Karpas-422 (cell line): Measurements from ENCODE around the gene IFIT3. TPM values are rescaled to one million over a fixed set of nuclear protein-coding genes. Genes with fewer than 3 reads are reported as not detected.
"Not testable (repeated sequence)": the region's sequence is repeated elsewhere in the genome, so short reads cannot be mapped to it uniquely, and the experiment has no call there.

ENCODE experiments used
- DNase-seq: peaks from one replicate; pipeline ENCODE4 v3.0.0-alpha.2; 2015
- H2AFZ ChIP-seq: fragments of 200-600 bp; sonication (generic); 2 replicates; pipeline ENCODE4 v1.6.1; 2014; ENCODE audit warnings: antibody characterized with exemption, low read length, mixed read lengths
- H3K27ac ChIP-seq: fragments of 200-600 bp; sonication (generic); 2 replicates; pipeline ENCODE4 v1.5.1; 2014; ENCODE audit warnings: mild to moderate bottlenecking, low read length, moderate library complexity
- H3K27me3 ChIP-seq: fragments of 200-600 bp; sonication (generic); 2 replicates; pipeline ENCODE4 v1.6.1; 2014; ENCODE audit warnings: low read length, mixed read lengths
- H3K36me3 ChIP-seq: fragments of 200-600 bp; sonication (generic); 2 replicates; pipeline ENCODE4 v1.6.1; 2014; ENCODE audit warnings: low read length, mixed read lengths; ENCODE audit not compliant: insufficient read depth
- H3K4me1 ChIP-seq: fragments of 200-600 bp; sonication (generic); 2 replicates; pipeline ENCODE4 v1.6.1; 2014; ENCODE audit warnings: mild to moderate bottlenecking, low read length, mixed read lengths
- H3K4me2 ChIP-seq: fragments of 200-600 bp; sonication (generic); 2 replicates; pipeline ENCODE4 v1.6.1; 2014; ENCODE audit warnings: low read length, low read depth, mild to moderate bottlenecking; ENCODE audit not compliant: poor library complexity, severe bottlenecking
- H3K4me3 ChIP-seq: fragments of 200-600 bp; sonication (generic); 2 replicates; pipeline ENCODE4 v1.5.1; 2014; ENCODE audit warnings: mild to moderate bottlenecking, antibody characterized with exemption, low read length, mixed read lengths
- H3K79me2 ChIP-seq: fragments of 200-600 bp; sonication (generic); 2 replicates; pipeline ENCODE4 v1.6.1; 2014; ENCODE audit warnings: mild to moderate bottlenecking, low read length, mixed read lengths
- H3K9ac ChIP-seq: fragments of 200-600 bp; sonication (generic); 2 replicates; pipeline ENCODE4 v1.6.0; 2014; ENCODE audit warnings: low read length
- H3K9me2 ChIP-seq: fragments of 200-600 bp; sonication (generic), shearing (Covaris generic); replicated peaks from 2 replicates; pipeline ENCODE4 v1.6.0; 2014; ENCODE audit warnings: mild to moderate bottlenecking, low read length, moderate library complexity; ENCODE audit not compliant: insufficient read depth
- H3K9me3 ChIP-seq: fragments of 300-700, 200-600 bp; sonication (generic); 2 replicates; pipeline ENCODE4 v1.6.1; 2014; ENCODE audit warnings: low read length, mixed read lengths
- H4K20me1 ChIP-seq: fragments of 200-600 bp; sonication (generic); 2 replicates; pipeline ENCODE4 v1.6.1; 2014; ENCODE audit warnings: mild to moderate bottlenecking, antibody characterized with exemption, low read length, low read depth; ENCODE audit not compliant: insufficient read depth
- total RNA-seq: library from RNA; depleted of rRNA; stranded (reverse); fragments of >200 nt; shearing (Covaris generic); gene quantifications from 2 replicates; pipeline ENCODE4 v1.2.3, GENCODE V29; 2014; ENCODE audit warnings: low replicate concordance

IFIT3 gene
- total RNA-seq, 1 experiment from 2014 or later = 1.0 TPM

DNA sequence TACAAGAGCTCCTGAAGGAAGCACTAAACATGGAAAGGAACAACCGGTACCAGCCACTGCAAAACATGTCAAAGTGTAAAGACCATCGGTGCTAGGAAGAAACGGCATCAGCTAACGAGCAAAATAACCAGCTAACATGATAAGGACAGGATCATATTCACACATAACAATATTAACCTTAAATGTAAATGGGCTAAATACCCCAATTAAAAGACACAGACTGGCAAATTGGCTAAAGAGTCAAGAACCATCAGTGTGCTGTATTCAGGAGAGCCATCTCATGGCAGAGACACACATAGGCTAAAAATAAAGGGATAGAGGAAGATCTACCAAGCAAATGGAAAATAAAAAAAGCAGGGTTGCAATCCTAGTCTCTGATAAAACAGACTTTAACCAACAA is 9.8 kb upstream of the IFIT3 start:
- not testable (repeated sequence) for H3K27ac ChIP-seq, H3K4me3 ChIP-seq, H3K9me2 ChIP-seq, H3K36me3 ChIP-seq, H4K20me1 ChIP-seq, H3K4me1 ChIP-seq, H3K9me3 ChIP-seq, H3K4me2 ChIP-seq, H3K79me2 ChIP-seq, H3K27me3 ChIP-seq, DNase-seq, H2AFZ ChIP-seq, H3K9ac ChIP-seq

- not testable (repeated sequence) for H3K27ac ChIP-seq, H3K4me2 ChIP-seq, DNase-seq, H4K20me1 ChIP-seq, H3K4me1 ChIP-seq, H3K27me3 ChIP-seq, H3K36me3 ChIP-seq, H3K4me3 ChIP-seq, H3K9ac ChIP-seq, H2AFZ ChIP-seq, H3K79me2 ChIP-seq, H3K9me3 ChIP-seq, H3K9me2 ChIP-seq
These were observed 2.7 kb upstream of the IFIT3 start for GRCh38 chr10:89325081-89325480.

DNA sequence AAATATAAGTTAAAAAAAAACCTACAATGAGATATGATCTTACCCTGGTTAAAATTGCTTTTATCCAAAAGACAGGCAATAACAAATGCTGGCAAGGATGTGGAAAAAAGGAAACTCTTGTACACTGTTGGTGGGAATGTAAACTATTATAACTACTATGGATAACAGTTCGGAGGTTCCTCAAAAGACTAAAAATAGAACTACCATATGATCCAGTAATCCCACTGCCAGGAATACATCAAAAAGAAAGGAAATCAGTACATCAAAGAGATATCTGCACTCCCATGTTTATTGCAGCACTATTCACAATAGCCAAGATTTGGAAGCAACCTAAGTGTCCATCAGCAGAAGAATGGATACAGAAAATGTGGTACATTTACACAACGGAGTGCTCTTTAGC is 1.9 kb upstream of the IFIT3 start:
- DNase-seq, H3K4me3 ChIP-seq, H2AFZ ChIP-seq: not testable (repeated sequence)

GRCh38 chr10:89329151-89329550 is 1.4 kb downstream of the IFIT3 start:
- Histone ChIP-seq H3K9me2 (no peaks in the 10 kb centered on the region), H3K36me3 (no peaks in the 10 kb centered on the region), H3K4me1 (peaks cover 21% of the 10 kb centered on the region), H3K79me2 (no peaks in the 10 kb centered on the region), H2AFZ (no peak overlapping the region), H3K27me3 (no peaks in the 10 kb centered on the region), H3K4me3 (no peak overlapping the region), H3K4me2 (no peak overlapping the region), H3K27ac (no peak overlapping the region), H3K9ac (no peak overlapping the region), H3K9me3 (no peaks in the 10 kb centered on the region), H4K20me1 (no peaks in the 10 kb centered on the region)
- DNase-seq = no peak

More for the DNA sequence above, 1.9 kb upstream of the IFIT3 start:
- H3K9me2 ChIP-seq, H4K20me1 ChIP-seq, H3K9me3 ChIP-seq, H3K27me3 ChIP-seq, H3K4me1 ChIP-seq, H3K27ac ChIP-seq, H3K36me3 ChIP-seq, H3K9ac ChIP-seq, H3K79me2 ChIP-seq, H3K4me2 ChIP-seq: not testable (repeated sequence)

- not testable (repeated sequence) for DNase-seq, H3K4me3 ChIP-seq, H3K9me3 ChIP-seq
These were observed 2.2 kb downstream of the IFIT3 start for GRCh38 chr10:89330014-89330413.

GRCh38 chr10:89330537-89331212 is 2.9 kb downstream of the IFIT3 start:
- H3K4me1 ChIP-seq = peaks cover 21% of the 10 kb centered on the region
- no peak for DNase-seq
- H4K20me1 ChIP-seq = no peaks in the 10 kb centered on the region
- H3K79me2 ChIP-seq = no peaks in the 10 kb centered on the region
- H3K27me3 ChIP-seq = no peaks in the 10 kb centered on the region
- H3K4me3 ChIP-seq = no peak overlapping the region
- no peaks in the 10 kb centered on the region for H3K9me2 ChIP-seq
- no peaks in the 10 kb centered on the region for H3K9me3 ChIP-seq
- H3K4me2 ChIP-seq = no peak overlapping the region
- no peak overlapping the region for H3K27ac ChIP-seq
- no peak overlapping the region for H2AFZ ChIP-seq
- H3K9ac ChIP-seq = no peak overlapping the region
- H3K36me3 ChIP-seq = no peaks in the 10 kb centered on the region

More at GRCh38 chr10:89330014-89330413, 2.2 kb downstream of the IFIT3 start:
- H3K79me2 ChIP-seq, H4K20me1 ChIP-seq, H3K9ac ChIP-seq, H3K9me2 ChIP-seq, H2AFZ ChIP-seq, H3K4me2 ChIP-seq, H3K36me3 ChIP-seq, H3K27me3 ChIP-seq, H3K27ac ChIP-seq: not testable (repeated sequence)
- H3K4me1 ChIP-seq = peaks cover 21% of the 10 kb centered on the region

GRCh38 chr10:89331487-89332122 is 3.8 kb downstream of the IFIT3 start:
- Histone ChIP-seq H3K4me2 (peak overlapping the region; percentile 61), H3K9ac (peak overlapping the region; percentile 38; the same call in 1 of the 2 replicates), H3K4me3 (peak overlapping the region; percentile 55; the same call in 1 of the 2 replicates), H2AFZ (peak overlapping the region; percentile 67; the same call in 1 of the 2 replicates), H3K4me1 (peaks cover 21% of the 10 kb centered on the region)
- not testable (repeated sequence) for DNase-seq, H4K20me1 ChIP-seq, H3K9me3 ChIP-seq, H3K36me3 ChIP-seq, H3K9me2 ChIP-seq, H3K27ac ChIP-seq, H3K27me3 ChIP-seq, H3K79me2 ChIP-seq

DNA sequence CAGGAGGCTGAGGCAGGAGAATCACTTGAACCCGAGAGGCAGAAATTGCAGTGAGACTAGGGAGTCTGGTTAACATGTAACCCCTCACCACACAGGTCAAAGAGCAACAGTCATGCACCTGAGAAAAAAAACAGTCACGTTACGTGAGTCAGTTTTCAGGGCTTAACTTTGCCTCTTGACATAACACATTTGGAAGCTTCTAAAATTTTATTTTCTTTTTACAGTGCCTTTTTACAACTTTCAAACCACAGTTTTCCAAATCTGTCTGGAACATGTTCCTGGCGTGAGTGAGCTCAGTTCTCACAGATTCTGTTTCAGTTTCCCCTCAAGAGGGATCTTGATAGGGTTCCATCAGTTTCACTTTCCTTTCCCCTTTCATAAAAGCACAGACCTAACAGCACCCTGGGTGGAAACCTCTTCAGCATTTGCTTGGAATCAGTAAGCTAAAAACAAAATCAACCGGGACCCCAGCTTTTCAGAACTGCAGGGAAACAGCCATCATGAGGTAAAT is 4.4 kb downstream of the IFIT3 start:
- H3K27me3 ChIP-seq = no peaks in the 10 kb centered on the region
- peak overlapping the region; percentile 55; the same call in 1 of the 2 replicates for H3K4me3 ChIP-seq
- H3K9me3 ChIP-seq = no peaks in the 10 kb centered on the region
- no peaks in the 10 kb centered on the region for H3K79me2 ChIP-seq
- H2AFZ ChIP-seq = peak overlapping the region; percentile 67; the same call in 1 of the 2 replicates
- H3K4me1 ChIP-seq = peaks cover 21% of the 10 kb centered on the region
- H4K20me1 ChIP-seq = no peaks in the 10 kb centered on the region
- H3K36me3 ChIP-seq = no peaks in the 10 kb centered on the region
- H3K9ac ChIP-seq = peak overlapping the region; percentile 38
- H3K4me2 ChIP-seq = peak overlapping the region; percentile 61
- DNase-seq = peak; percentile 58
- no peaks in the 10 kb centered on the region for H3K9me2 ChIP-seq
- no peak overlapping the region for H3K27ac ChIP-seq
